A673 (cell line): ENCODE measurements around the gene ROBO2.

ENCODE experiments used
- CTCF ChIP-seq: fragments of 300-800, 200-600 bp; sonication (generic); conservative IDR thresholded peaks from 2 replicates; pipeline ENCODE4 v1.5.1; 2017; ENCODE audit warnings: low read depth, mild to moderate bottlenecking, antibody characterized with exemption, low read length, moderate library complexity, mixed read lengths
- EZH2 ChIP-seq: fragments of 200-600 bp; sonication (generic); IDR thresholded peaks from 2 replicates; pipeline ENCODE4 v1.6.1; 2017; ENCODE audit warnings: borderline replicate concordance, low read depth, mild to moderate bottlenecking, mixed read lengths, antibody characterized with exemption, low read length; ENCODE audit not compliant: poor library complexity, severe bottlenecking

GRCh38 chr3:77158730-77159581 is 119.1 kb downstream of the ROBO2 start:
- TF ChIP-seq CTCF (peak; percentile 34; the same call in 1 of the 2 replicates), EZH2 (no peak)
